GM12892 (cell line): ENCODE measurements around the gene POLL.
A peak's percentile ranks its signal among the peaks of the same experiment; 100 is the strongest.

ENCODE experiments used
- DNase-seq: peaks from one replicate; pipeline ENCODE4 v3.0.0; 2011; ENCODE audit not compliant: insufficient read length
- FAIRE-seq: peaks from 2 replicates; lab custom pipeline; 2011; peaks lifted over from hg19 to GRCh38; lab: Jason Lieb, UNC
- POLR2A ChIP-seq: IDR thresholded peaks from 2 replicates; pipeline ENCODE4 v1.6.1; 2011; ENCODE audit warnings: low read depth, low read length, control low read depth
- POLR2AphosphoS5 ChIP-seq: IDR thresholded peaks from 2 replicates; pipeline ENCODE4 v1.6.1; 2011; ENCODE audit warnings: low read depth, low read length, control low read depth
- TAF1 ChIP-seq: IDR thresholded peaks from 2 replicates; pipeline ENCODE4 v1.6.1; 2011; ENCODE audit warnings: low read depth, mild to moderate bottlenecking, control low read depth, low read length, borderline replicate concordance

The POLL gene

GRCh38 chr10:101535949-101536348 is 52.1 kb downstream of the POLL start:
- TF ChIP-seq TAF1 (no peak), POLR2A (no peak), POLR2AphosphoS5 (no peak)
- DNase-seq: no peak
- peak; percentile 56 for FAIRE-seq

DNA sequence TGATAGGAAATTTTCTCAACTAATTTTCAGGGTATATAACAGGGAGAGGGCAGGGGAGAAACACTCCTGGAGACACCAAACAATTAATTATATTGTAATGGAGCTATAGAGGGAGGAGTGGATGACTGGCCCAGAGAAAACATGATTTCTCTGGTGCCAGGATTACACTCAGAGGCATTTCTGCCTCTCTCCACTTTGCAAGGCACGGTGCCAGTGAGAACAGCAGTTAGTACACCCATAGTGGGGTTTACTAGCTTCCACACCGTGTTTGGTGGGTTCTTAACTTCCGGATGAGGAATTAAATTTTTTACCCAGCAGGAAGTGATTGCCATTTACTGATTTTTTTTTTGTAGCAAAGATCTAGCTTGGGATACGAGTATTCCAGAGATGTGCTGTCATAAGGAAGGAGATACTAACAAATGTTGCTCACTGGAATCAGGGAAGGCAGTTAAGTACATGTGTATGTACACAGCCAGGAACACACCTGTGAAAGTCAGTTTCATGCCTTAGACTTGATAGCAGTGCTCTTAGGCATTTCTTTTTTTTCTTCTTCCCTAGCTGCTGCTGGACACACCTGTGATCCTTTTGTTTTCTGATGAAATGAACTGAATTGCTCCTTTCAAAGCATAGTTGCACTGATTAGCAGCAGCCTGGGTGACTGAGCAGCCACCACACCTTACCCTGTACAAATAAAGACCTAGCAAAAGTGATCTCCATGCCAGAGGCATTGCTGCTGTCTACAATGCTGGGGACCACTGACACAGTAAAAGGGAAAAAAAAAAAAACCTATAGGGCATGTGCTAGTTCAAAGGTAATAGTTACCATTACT is 58.1 kb downstream of the POLL start:
- DNase-seq (no peak), FAIRE-seq (peak; percentile 14)

DNA sequence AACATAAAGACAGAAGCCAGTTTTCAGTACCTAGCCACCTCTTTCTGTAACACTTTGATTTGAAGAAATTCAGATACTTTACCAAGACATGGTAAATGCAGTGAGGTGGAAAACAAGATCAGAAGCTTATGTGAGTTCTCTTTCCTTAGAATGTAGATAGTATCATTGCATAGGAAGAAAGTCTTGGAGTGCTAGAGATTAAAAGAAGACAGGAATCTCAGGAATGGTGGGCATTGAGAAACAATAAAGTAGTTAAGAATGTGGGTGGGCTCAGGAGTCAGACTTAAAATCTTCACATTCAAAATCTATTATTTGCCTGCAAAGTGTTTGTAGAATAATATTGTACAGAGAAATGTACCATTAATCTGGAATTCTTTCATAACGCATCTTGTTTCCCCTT is 58.9 kb downstream of the POLL start:
- FAIRE-seq (no peak), DNase-seq (no peak)
- no peak for TF ChIP-seq POLR2A
- no peak for TF ChIP-seq TAF1
- no peak for TF ChIP-seq POLR2AphosphoS5

More for the DNA sequence above, 58.1 kb downstream of the POLL start:
- TF ChIP-seq POLR2AphosphoS5 (no peak), TAF1 (no peak), POLR2A (no peak)
